ENCODE measurements around the gene CDH13. TPM values are rescaled to one million over a fixed set of nuclear protein-coding genes. Genes with fewer than 3 reads are reported as not detected.

Gene CDH13
- total and polyA plus RNA-seq, 12 donors: 0.86 to 30.6 (median 2.4) TPM

GRCh38 chr16:83305092-83305491, 678.3 kb downstream of the CDH13 start:
- no peaks in the 10 kb centered on the region for H3K4me1 ChIP-seq (replicated peaks in 1 of 2)
- H3K27ac ChIP-seq: no peak overlapping the region
- WGBS, 4 donors: 42 to 71% (median 57%) methylated on average over 1 of the region's 1 CpG
- intact Hi-C loops (cut with DNase I): no loop called here
- no peak for TF ChIP-seq CTCF (IDR thresholded peaks at IDR 0.05)
- TF ChIP-seq POLR2A (IDR thresholded peaks at IDR 0.05): no peak
- H3K9me3 ChIP-seq (replicated peaks in 1 of 3): no peaks in the 10 kb centered on the region
- no peak for DNase-seq
- no peak overlapping the region for H3K4me3 ChIP-seq
- H3K27me3 ChIP-seq: no peaks in the 10 kb centered on the region
- no peaks in the 10 kb centered on the region for H3K36me3 ChIP-seq (replicated peaks in 1 of 2)

GRCh38 chr16:83306961-83307593, 680.3 kb downstream of the CDH13 start:
- no peaks in the 10 kb centered on the region for H3K36me3 ChIP-seq (replicated peaks in 1 of 2)
- no peaks in the 10 kb centered on the region for H3K27me3 ChIP-seq
- 57 to 69% (median 65%) methylated on average over 5 of the region's 5 CpGs for WGBS, 4 donors
- H3K4me3 ChIP-seq: no peak overlapping the region
- H3K9me3 ChIP-seq (replicated peaks in 1 of 3): no peaks in the 10 kb centered on the region
- H3K4me1 ChIP-seq (replicated peaks in 1 of 2): no peaks in the 10 kb centered on the region
- no peak overlapping the region for H3K27ac ChIP-seq
- intact Hi-C loops (cut with DNase I): no loop called here
- TF ChIP-seq CTCF (IDR thresholded peaks at IDR 0.05) (no peak), POLR2A (IDR thresholded peaks at IDR 0.05) (no peak)
- no peak for DNase-seq

GRCh38 chr16:83307594-83307992, 680.8 kb downstream of the CDH13 start:
- Histone ChIP-seq H3K9me3 (replicated peaks in 1 of 3) (no peaks in the 10 kb centered on the region), H3K36me3 (replicated peaks in 1 of 2) (no peaks in the 10 kb centered on the region), H3K27me3 (no peaks in the 10 kb centered on the region), H3K27ac (no peak overlapping the region), H3K4me1 (replicated peaks in 1 of 2) (no peaks in the 10 kb centered on the region), H3K4me3 (no peak overlapping the region)
- WGBS, 4 donors: 76 to 85% (median 80%) methylated on average over 6 of the region's 6 CpGs
- DNase-seq: no peak
- intact Hi-C loops (cut with DNase I): no loop called here
- no peak for TF ChIP-seq POLR2A (IDR thresholded peaks at IDR 0.05)

GRCh38 chr16:83308414-83308813, 681.6 kb downstream of the CDH13 start:
- intact Hi-C loops (cut with DNase I): no loop called here
- H3K4me1 ChIP-seq (replicated peaks in 1 of 2): no peaks in the 10 kb centered on the region
- DNase-seq: no peak
- no peaks in the 10 kb centered on the region for H3K9me3 ChIP-seq (replicated peaks in 1 of 3)
- no peak for TF ChIP-seq POLR2A (IDR thresholded peaks at IDR 0.05)
- no peak for TF ChIP-seq CTCF (IDR thresholded peaks at IDR 0.05)
- H3K36me3 ChIP-seq (replicated peaks in 1 of 2): no peaks in the 10 kb centered on the region
- no peak overlapping the region for H3K4me3 ChIP-seq
- H3K27ac ChIP-seq: no peak overlapping the region
- WGBS, 4 donors: 26 to 41% (median 35%) methylated on average over 3 of the region's 3 CpGs
- no peaks in the 10 kb centered on the region for H3K27me3 ChIP-seq

GRCh38 chr16:83310816-83311215, 684.0 kb downstream of the CDH13 start:
- H3K27me3 ChIP-seq: no peaks in the 10 kb centered on the region
- no peaks in the 10 kb centered on the region for H3K4me1 ChIP-seq (replicated peaks in 1 of 2)
- 42 to 75% (median 66%) methylated on average over 2 of the region's 2 CpGs for WGBS, 4 donors
- no peak for TF ChIP-seq CTCF (IDR thresholded peaks at IDR 0.05)
- intact Hi-C loops (cut with DNase I): no loop called here
- H3K27ac ChIP-seq: no peak overlapping the region
- H3K9me3 ChIP-seq (replicated peaks in 1 of 3): no peaks in the 10 kb centered on the region
- no peaks in the 10 kb centered on the region for H3K36me3 ChIP-seq (replicated peaks in 1 of 2)
- DNase-seq: no peak
- H3K4me3 ChIP-seq: no peak overlapping the region

Measured in adrenal gland (tissue), 12 donors.